Stimulated activated CD8-positive, alpha-beta memory T cell treated with anti-CD3 and anti-CD28 coated beads, Interleukin-15, amount 100 ng/mL, for 4 hours (primary cell): ENCODE results near the gene TEX29.

Experiments
- DNase-seq, 2 donors: peaks; one replicate each; pipeline ENCODE4 v3.0.0-alpha.2; 2020; ENCODE audit warnings: low read depth in 2 of 2

Gene TEX29

GRCh38 chr13:111319998-111320911, at the start of gene TEX29:
TEX29 (plus strand) TSS chr13:111320642; CDS start chr13:111320891, 249 bp downstream.
- DNase-seq, result no peak

GRCh38 chr13:111270765-111271698, 49.4 kb upstream of the TEX29 start:
- no peak for DNase-seq

GRCh38 chr13:111272117-111272516, 48.3 kb upstream of the TEX29 start:
- no peak for DNase-seq

- DNase-seq, result no peak
Observed at GRCh38 chr13:111275382-111275781, 45.1 kb upstream of the TEX29 start.

- no peak for DNase-seq
Observed at GRCh38 chr13:111275995-111276618, 44.3 kb upstream of the TEX29 start.

- DNase-seq, result no peak
Observed at GRCh38 chr13:111278258-111278657, 42.2 kb upstream of the TEX29 start.

GRCh38 chr13:111278743-111279652, 41.4 kb upstream of the TEX29 start:
- DNase-seq, result no peak

- no peak for DNase-seq
Observed at GRCh38 chr13:111280226-111280625, 40.2 kb upstream of the TEX29 start.

GRCh38 chr13:111280681-111281585, 39.5 kb upstream of the TEX29 start:
- DNase-seq, result no peak

GRCh38 chr13:111281751-111282311, 38.6 kb upstream of the TEX29 start:
- DNase-seq, result no peak

GRCh38 chr13:111282425-111282824, 38.0 kb upstream of the TEX29 start:
- no peak for DNase-seq

- no peak for DNase-seq
Observed at GRCh38 chr13:111282997-111283396, 37.4 kb upstream of the TEX29 start.

- no peak for DNase-seq
Observed at GRCh38 chr13:111283457-111283856, 37.0 kb upstream of the TEX29 start.

GRCh38 chr13:111283991-111284390, 36.5 kb upstream of the TEX29 start:
- DNase-seq, result no peak

GRCh38 chr13:111284565-111284964, 35.9 kb upstream of the TEX29 start:
- DNase-seq, result no peak

GRCh38 chr13:111286162-111286561, 34.3 kb upstream of the TEX29 start:
- no peak for DNase-seq

- DNase-seq, result no peak
Observed at GRCh38 chr13:111286749-111287148, 33.7 kb upstream of the TEX29 start.

- no peak for DNase-seq
Observed at GRCh38 chr13:111287201-111287600, 33.2 kb upstream of the TEX29 start.

GRCh38 chr13:111288276-111288675, 32.2 kb upstream of the TEX29 start:
- no peak for DNase-seq

- DNase-seq, result no peak
Observed at GRCh38 chr13:111289251-111289650, 31.2 kb upstream of the TEX29 start.
